ENCODE data around the gene TMEM107. TPM values are rescaled to one million over a fixed set of nuclear protein-coding genes. Genes with fewer than 3 reads are reported as not detected.

Gene TMEM107
- total RNA-seq, 2 experiments from 2014 or later, result 27.6 to 31.5 TPM

GRCh38 chr17:8158267-8159031 is 17.7 kb downstream of the TMEM107 start:
- Mint-ChIP-seq H3K4me1 (ENCODE audit: low read depth) (peaks cover 57% of the 10 kb centered on the region), H3K9me3 (no peaks in the 10 kb centered on the region), H3K36me3 (ENCODE audit: low read depth) (peaks cover 14% of the 10 kb centered on the region), H3K4me3 (peak overlapping the region; percentile 57), H3K27ac (peak overlapping the region; percentile 93), H3K27me3 (ENCODE audit: low read depth) (no peaks in the 10 kb centered on the region)
- peak; percentile 95 for DNase-seq
- intact Hi-C loops (cut with micrococcal nuclease), result loop anchor here (1.0 to 10.0 kb wide), 4 partner anchors 64 to 674 kb away; partner anchors contain the start of genes FXR2, POLR2A and SLC35G6
- CTCF ChIA-PET, result interaction anchor here (0.6 to 5.4 kb wide), 12 partner anchors 8 to 120 kb away, joined by 3 to 48 read pairs (median 3); partner anchors contain the start of gene HES7

- peak; percentile 100 for DNase-seq
- no peak overlapping the region for H3K4me3 Mint-ChIP-seq
- CTCF ChIA-PET, result interaction anchor here (0.6 to 5.4 kb wide), 8 partner anchors 10 to 83 kb away, joined by 3 to 48 read pairs (median 3); no protein-coding TSS in a partner anchor
- no peaks in the 10 kb centered on the region for H3K9me3 Mint-ChIP-seq
- H3K27ac Mint-ChIP-seq, result no peak overlapping the region
- peaks cover 8% of the 10 kb centered on the region for H3K36me3 Mint-ChIP-seq (ENCODE audit: low read depth)
- intact Hi-C loops (cut with micrococcal nuclease), result loop anchor here (1.0 to 10.0 kb wide), 11 partner anchors 8 to 672 kb away; partner anchors contain the start of genes CNTROB, FXR2, HES7 and POLR2A
- H3K27me3 Mint-ChIP-seq (ENCODE audit: low read depth), result no peaks in the 10 kb centered on the region
- peaks cover 62% of the 10 kb centered on the region for H3K4me1 Mint-ChIP-seq (ENCODE audit: low read depth)
These were observed 19.8 kb downstream of the TMEM107 start for GRCh38 chr17:8156246-8156992.

GRCh38 chr17:8155996-8156245 is 20.3 kb downstream of the TMEM107 start:
- no peak for DNase-seq
- no peak overlapping the region for H3K27ac Mint-ChIP-seq
- no peaks in the 10 kb centered on the region for H3K9me3 Mint-ChIP-seq
- H3K27me3 Mint-ChIP-seq (ENCODE audit: low read depth), result no peaks in the 10 kb centered on the region
- intact Hi-C loops (cut with micrococcal nuclease), result loop anchor here (1.0 to 10.0 kb wide), 11 partner anchors 8 to 671 kb away; partner anchors contain the start of genes CNTROB, FXR2, HES7 and POLR2A
- CTCF ChIA-PET, result interaction anchor here (0.6 to 5.4 kb wide), 4 partner anchors 9 to 36 kb away, joined by 3 to 48 read pairs (median 4); no protein-coding TSS in a partner anchor
- H3K4me1 Mint-ChIP-seq (ENCODE audit: low read depth), result peaks cover 57% of the 10 kb centered on the region
- peaks cover 4% of the 10 kb centered on the region for H3K36me3 Mint-ChIP-seq (ENCODE audit: low read depth)
- H3K4me3 Mint-ChIP-seq, result no peak overlapping the region

DNA sequence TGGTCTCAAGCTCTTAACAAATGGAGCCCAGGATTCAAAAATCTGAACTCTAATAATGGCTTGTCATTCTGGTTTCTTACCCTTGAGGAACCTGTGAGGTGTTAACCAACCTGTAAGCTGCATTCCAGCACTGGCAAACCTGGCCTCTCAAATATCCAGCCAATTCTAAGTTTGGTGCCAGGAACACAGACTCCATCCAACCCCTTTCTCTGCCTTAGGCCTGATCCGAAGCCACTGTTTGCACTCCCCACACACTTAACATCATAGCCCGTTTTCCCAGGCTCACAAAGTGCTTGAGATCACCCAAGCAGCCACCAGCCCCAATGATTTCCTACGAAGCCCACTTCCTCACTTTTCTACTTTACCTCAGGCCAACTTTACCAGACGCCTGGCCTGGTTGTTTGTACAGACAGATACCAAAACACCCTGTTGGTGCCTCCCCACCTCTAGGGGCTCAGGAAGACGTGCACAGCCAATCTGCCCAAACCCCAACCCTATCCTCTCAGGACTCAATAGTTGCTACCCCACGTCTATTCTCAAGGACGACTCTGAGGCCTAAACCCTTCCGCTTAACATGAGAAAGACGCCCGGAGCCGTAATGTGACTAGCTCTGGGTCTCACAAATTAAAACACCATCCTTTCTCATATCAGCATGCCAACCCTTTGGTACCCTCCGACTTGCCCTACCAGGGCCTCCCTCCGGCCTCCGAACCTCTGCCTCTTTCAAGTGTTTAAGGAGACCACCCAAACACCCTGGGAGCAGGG is 20.8 kb downstream of the TMEM107 start:
- Mint-ChIP-seq H3K4me3 (no peak overlapping the region), H3K27me3 (ENCODE audit: low read depth) (no peaks in the 10 kb centered on the region), H3K9me3 (no peaks in the 10 kb centered on the region), H3K36me3 (ENCODE audit: low read depth) (peaks cover 2% of the 10 kb centered on the region), H3K4me1 (ENCODE audit: low read depth) (peaks cover 55% of the 10 kb centered on the region), H3K27ac (no peak overlapping the region)
- DNase-seq, result no peak
- CTCF ChIA-PET, result interaction anchor here (0.6 to 5.4 kb wide), 4 partner anchors 9 to 35 kb away, joined by 3 to 48 read pairs (median 4); no protein-coding TSS in a partner anchor
- intact Hi-C loops (cut with micrococcal nuclease), result loop anchor here (5.0 to 10.0 kb wide), 3 partner anchors 73 to 671 kb away; partner anchors contain the start of genes FXR2, POLR2A and SLC35G6

DNA sequence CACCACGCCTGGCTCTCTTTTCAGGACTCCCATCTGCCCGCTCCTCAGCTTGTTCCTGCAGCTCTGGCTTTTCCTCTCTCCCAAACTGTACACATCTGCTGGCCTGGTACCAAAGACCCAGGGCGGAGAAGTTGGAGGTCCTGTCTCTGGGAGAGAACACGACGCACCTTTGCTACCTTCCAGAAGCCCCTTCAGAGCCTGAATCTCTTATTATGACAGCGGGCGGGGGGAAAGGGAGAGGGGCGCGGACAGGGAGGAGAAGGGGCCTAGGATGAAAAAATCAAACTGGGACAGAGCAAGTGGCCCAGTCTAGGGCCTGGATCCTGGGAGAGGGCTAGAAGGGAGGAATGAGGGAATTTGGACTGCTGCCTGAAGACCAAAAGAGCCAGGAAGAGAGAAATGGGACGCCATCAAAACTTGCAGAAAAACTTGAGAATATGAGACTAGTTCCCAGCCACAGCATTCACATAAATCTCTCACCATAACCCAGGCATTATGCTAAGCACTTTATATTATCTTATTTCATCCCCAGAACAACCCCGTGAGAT is 21.5 kb downstream of the TMEM107 start:
- Mint-ChIP-seq H3K36me3 (ENCODE audit: low read depth) (no peaks in the 10 kb centered on the region), H3K4me3 (no peak overlapping the region), H3K27ac (no peak overlapping the region), H3K9me3 (no peaks in the 10 kb centered on the region), H3K27me3 (ENCODE audit: low read depth) (no peaks in the 10 kb centered on the region), H3K4me1 (ENCODE audit: low read depth) (peaks cover 51% of the 10 kb centered on the region)
- CTCF ChIA-PET, result interaction anchor here (0.6 to 1.6 kb wide), 3 partner anchors 15 to 36 kb away, joined by 3 to 6 read pairs (median 4); no protein-coding TSS in a partner anchor
- intact Hi-C loops (cut with micrococcal nuclease), result loop anchor here (5.0 to 10.0 kb wide), 3 partner anchors 72 to 670 kb away; partner anchors contain the start of genes FXR2, POLR2A and SLC35G6
- DNase-seq, result no peak

DNA sequence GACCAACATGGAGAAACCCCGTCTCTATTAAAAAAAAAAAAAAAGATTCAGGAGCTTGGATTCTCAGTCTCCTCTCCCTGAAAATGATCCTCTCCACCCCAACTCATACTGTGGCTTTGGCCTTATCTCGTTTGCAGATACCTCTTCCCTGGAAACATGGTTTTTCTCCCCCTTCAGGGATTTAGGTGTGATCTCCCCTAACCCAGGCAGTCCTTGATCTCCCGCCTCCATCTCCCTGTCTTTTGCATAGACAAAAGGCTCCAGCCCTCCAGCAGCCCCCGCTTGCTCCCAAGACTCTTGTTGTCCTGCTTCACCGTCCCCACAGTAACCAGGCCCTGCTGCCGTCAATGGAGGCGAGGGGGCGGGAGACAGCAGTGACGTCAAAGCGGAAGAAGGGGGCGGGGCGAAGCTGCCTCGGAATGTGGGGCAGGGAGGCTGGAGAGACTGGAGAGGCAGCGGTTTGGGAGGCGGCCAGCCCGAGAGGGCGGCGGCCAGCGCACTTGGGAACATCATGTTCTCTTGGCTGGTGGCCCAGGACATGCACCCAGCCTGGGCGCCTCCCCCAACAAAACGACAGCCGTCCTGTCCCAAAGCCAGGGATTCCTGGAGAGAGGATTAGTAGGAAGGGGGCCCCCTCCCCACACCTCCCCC is 22.1 kb downstream of the TMEM107 start:
- Mint-ChIP-seq H3K4me3 (no peak overlapping the region), H3K27me3 (ENCODE audit: low read depth) (no peaks in the 10 kb centered on the region), H3K27ac (no peak overlapping the region), H3K36me3 (ENCODE audit: low read depth) (peaks cover 3% of the 10 kb centered on the region), H3K4me1 (ENCODE audit: low read depth) (peaks cover 49% of the 10 kb centered on the region), H3K9me3 (no peaks in the 10 kb centered on the region)
- CTCF ChIA-PET, result interaction anchor here (0.6 to 1.6 kb wide), 3 partner anchors 15 to 35 kb away, joined by 3 to 6 read pairs (median 4); no protein-coding TSS in a partner anchor
- intact Hi-C loops (cut with micrococcal nuclease), result loop anchor here (2.0 to 10.0 kb wide), 3 partner anchors 311 to 669 kb away; partner anchors contain the start of genes FXR2, POLR2A and SLC35G6
- DNase-seq, result peak; percentile 97

DNA sequence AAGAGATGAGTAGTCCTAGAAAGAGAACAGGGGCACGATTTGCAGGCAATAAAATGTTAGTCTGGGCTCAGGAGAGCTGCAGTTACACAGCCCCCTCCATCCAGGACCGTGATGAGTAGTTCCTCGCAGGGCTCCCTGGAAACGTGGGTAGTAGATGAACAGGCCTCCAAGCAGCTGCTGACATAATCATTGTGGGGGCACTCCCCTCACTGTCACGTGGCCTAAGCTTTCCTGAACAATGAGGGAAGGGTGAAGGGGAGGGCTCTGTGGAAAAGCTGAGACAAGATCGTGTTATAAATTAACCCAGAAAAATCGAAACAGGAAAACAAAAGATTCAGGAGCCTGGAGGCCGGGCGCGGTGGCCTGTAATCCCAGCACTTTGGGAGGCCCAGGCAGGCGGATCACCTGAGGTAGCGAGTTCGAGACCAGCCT is 22.6 kb downstream of the TMEM107 start:
- H3K4me3 Mint-ChIP-seq, result no peak overlapping the region
- no peaks in the 10 kb centered on the region for H3K27me3 Mint-ChIP-seq (ENCODE audit: low read depth)
- intact Hi-C loops (cut with micrococcal nuclease), result loop anchor here (2.0 to 10.0 kb wide), 3 partner anchors 311 to 669 kb away; partner anchors contain the start of genes FXR2, POLR2A and SLC35G6
- DNase-seq, result peak; percentile 88
- H3K9me3 Mint-ChIP-seq, result no peaks in the 10 kb centered on the region
- H3K36me3 Mint-ChIP-seq (ENCODE audit: low read depth), result peaks cover 3% of the 10 kb centered on the region
- H3K27ac Mint-ChIP-seq, result no peak overlapping the region
- peaks cover 45% of the 10 kb centered on the region for H3K4me1 Mint-ChIP-seq (ENCODE audit: low read depth)
- CTCF ChIA-PET, result interaction anchor here (1.4 to 1.6 kb wide), 2 partner anchors 14 to 29 kb away, joined by 4 to 6 read pairs; no protein-coding TSS in a partner anchor

GRCh38 chr17:8153031-8153451 is 23.1 kb downstream of the TMEM107 start:
- no peak for DNase-seq
- intact Hi-C loops (cut with micrococcal nuclease), result loop anchor here (2.0 to 10.0 kb wide), 3 partner anchors 310 to 668 kb away; partner anchors contain the start of genes FXR2, POLR2A and SLC35G6
- Mint-ChIP-seq H3K36me3 (ENCODE audit: low read depth) (peaks cover 3% of the 10 kb centered on the region), H3K27ac (no peak overlapping the region), H3K27me3 (ENCODE audit: low read depth) (no peaks in the 10 kb centered on the region), H3K9me3 (no peaks in the 10 kb centered on the region), H3K4me1 (ENCODE audit: low read depth) (peaks cover 43% of the 10 kb centered on the region), H3K4me3 (peak overlapping the region; percentile 84)
- CTCF ChIA-PET, result interaction anchor here (1.6 kb wide), 1 partner anchor 28 kb away, joined by 6 read pairs; no protein-coding TSS in a partner anchor

DNA sequence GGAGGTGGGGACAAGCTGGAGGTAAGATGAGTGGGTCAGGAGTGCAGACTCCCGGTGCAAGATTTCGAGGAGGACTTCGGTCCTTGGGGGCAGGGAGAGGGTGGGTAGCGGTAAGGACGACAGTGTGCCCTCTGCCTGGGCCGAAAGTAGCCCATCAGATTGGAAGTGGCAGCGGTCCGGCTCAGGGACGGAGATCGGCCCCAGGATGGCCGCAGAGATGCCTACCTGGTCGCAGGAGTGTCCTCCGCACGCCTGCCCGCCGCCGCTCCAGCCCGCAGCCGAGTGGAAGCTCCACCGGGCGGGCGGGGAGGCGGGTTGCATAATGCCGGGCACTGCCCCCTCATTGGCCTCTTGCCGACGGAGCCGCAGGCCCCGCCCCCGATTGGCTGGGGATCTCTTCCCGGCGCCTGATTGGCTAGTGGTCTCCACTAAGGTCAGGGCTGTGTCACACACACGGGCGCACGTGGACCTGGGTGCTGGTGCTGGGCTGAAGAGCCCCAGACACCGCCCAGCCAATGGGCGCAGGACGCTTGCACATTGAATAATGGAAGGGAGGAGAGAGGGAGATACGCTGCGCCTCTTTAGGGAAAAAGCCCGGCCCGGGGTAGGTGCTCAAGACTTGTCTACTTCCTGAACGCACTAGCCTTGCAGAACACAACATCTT is 23.9 kb downstream of the TMEM107 start, which contains the start of gene PER1:
PER1 (minus strand) TSS at position 293 of the 664 bp plus-strand sequence. CDS start 1,698 bp downstream, outside the sequence.
- Mint-ChIP-seq H3K27ac (peak within 1 kb of the TSS; percentile 84), H3K36me3 (ENCODE audit: low read depth) (peaks cover 7% of the 10 kb centered on the region), H3K27me3 (ENCODE audit: low read depth) (no peaks in the 10 kb centered on the region), H3K9me3 (no peaks in the 10 kb centered on the region), H3K4me3 (peak within 1 kb of the TSS; percentile 84), H3K4me1 (ENCODE audit: low read depth) (peaks cover 43% of the 10 kb centered on the region)
- intact Hi-C loops (cut with micrococcal nuclease), result loop anchor here (1.0 to 10.0 kb wide), 4 partner anchors 136 to 667 kb away; partner anchors contain the start of genes FXR2, POLR2A, RANGRF and SLC35G6
- peak; percentile 95 for DNase-seq
- CTCF ChIA-PET, result interaction anchor here (1.8 kb wide), 1 partner anchor 94 kb away, joined by 7 read pairs; no protein-coding TSS in a partner anchor

DNA sequence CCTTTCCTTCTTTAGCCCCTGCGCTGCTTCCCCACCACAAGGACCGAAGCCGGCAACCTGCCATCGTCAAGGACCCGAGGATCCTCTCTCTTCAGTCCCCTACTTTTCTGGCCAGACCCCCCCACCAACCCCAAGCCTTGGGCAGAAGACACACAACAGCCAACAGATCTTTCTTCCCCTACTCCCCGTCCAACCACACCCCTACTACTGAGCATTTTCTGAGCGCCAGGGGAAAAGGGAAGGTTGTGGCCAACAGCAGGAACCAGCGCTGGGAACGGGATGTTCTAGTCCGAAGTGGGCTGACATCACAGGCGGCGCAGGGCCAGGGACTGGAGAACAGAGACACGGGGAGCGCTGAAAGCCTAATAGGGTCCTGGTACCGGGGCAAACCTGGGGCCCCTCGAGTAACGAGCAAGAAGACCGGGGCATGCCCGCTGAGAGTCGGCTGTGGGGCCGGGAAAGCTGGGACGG is 24.5 kb downstream of the TMEM107 start:
- H3K4me1 Mint-ChIP-seq (ENCODE audit: low read depth), result peaks cover 43% of the 10 kb centered on the region
- CTCF ChIA-PET, result interaction anchor here (1.8 kb wide), 1 partner anchor 94 kb away, joined by 7 read pairs; no protein-coding TSS in a partner anchor
- peak overlapping the region; percentile 84 for H3K4me3 Mint-ChIP-seq
- no peaks in the 10 kb centered on the region for H3K27me3 Mint-ChIP-seq (ENCODE audit: low read depth)
- H3K27ac Mint-ChIP-seq, result peak overlapping the region; percentile 84
- intact Hi-C loops (cut with micrococcal nuclease), result loop anchor here (1.0 to 10.0 kb wide), 5 partner anchors 12 to 667 kb away; partner anchors contain the start of genes FXR2, POLR2A, RANGRF and SLC35G6
- H3K9me3 Mint-ChIP-seq, result no peaks in the 10 kb centered on the region
- peaks cover 10% of the 10 kb centered on the region for H3K36me3 Mint-ChIP-seq (ENCODE audit: low read depth)
- peak; percentile 50 for DNase-seq

Data from activated naive CD4-positive, alpha-beta T cell treated with anti-CD3 and anti-CD28 coated beads for 36 hours (primary cell).